SK-N-SH (cell line): ENCODE results near the gene FOXP2. TPM values are rescaled to one million over a fixed set of nuclear protein-coding genes. Genes with fewer than 3 reads are reported as not detected.

ENCODE experiments used
- CTCF ChIA-PET: fragments of 300-600, 350-600 bp; formaldehyde crosslinking; extraction: SDS; loops from one replicate; lab custom pipeline; 2021; lab: Yijun Ruan, JAX
- POLR2A ChIA-PET: fragments of 350-600 bp; sonication (Branson Sonifier 250); formaldehyde crosslinking; extraction: SDS; loops from one replicate; lab custom pipeline; 2020; ENCODE audit warnings: antibody characterized with exemption, inconsistent platforms; lab: Yijun Ruan, JAX
- DNase-seq: peaks from one replicate; pipeline ENCODE4 v3.0.0; 2012
- H2AFZ ChIP-seq: fragments of 200-600 bp; sonication (generic); 2 replicates; pipeline ENCODE4 v1.8.1; 2016; ENCODE audit warnings: antibody characterized with exemption, mild to moderate bottlenecking, low read depth
- H3F3A ChIP-seq: fragments of 200-600 bp; sonication (generic); replicated peaks from 2 replicates; pipeline ENCODE3; 2016; ENCODE audit warnings: antibody characterized with exemption, mild to moderate bottlenecking; ENCODE audit not compliant: insufficient read depth
- H3K27ac ChIP-seq, 2 experiments: fragments of 200-500 bp in 1 of 2; fragments of 200-600 bp in 1 of 2; sonication (Bioruptor generic) in 1 of 2; sonication (generic), shearing (Covaris generic) in 1 of 2; 2 replicates each; pipeline versions ENCODE4 v1.5.1 to v1.6.1; 2014 to 2016; ENCODE audit warnings: low read depth in 2 of 2, inconsistent platforms in 1 of 2, low read length in 1 of 2, mild to moderate bottlenecking in 1 of 2, mixed read lengths in 1 of 2
- H3K27me3 ChIP-seq: fragments of 200-600 bp; sonication (generic), shearing (Covaris generic); 2 replicates; pipeline ENCODE4 v1.6.1; 2016; ENCODE audit warnings: mixed run types; ENCODE audit not compliant: insufficient read depth
- H3K36me3 ChIP-seq, 2 experiments: fragments of 200-500 bp in 1 of 2; fragments of 200-600 bp in 1 of 2; sonication (Bioruptor generic) in 1 of 2; sonication (generic) in 1 of 2; replicated peaks in 1 of 2; 2 replicates each; pipeline versions ENCODE3 to v1.5.1; 2014 to 2016; ENCODE audit warnings: low read length in 1 of 2, mild to moderate bottlenecking in 1 of 2; ENCODE audit not compliant: insufficient read depth in 2 of 2, control insufficient read depth in 1 of 2
- H3K4me1 ChIP-seq, 2 experiments: fragments of 200-500 bp in 1 of 2; fragments of 200-600 bp in 1 of 2; sonication (Bioruptor generic) in 1 of 2; sonication (generic), shearing (Covaris generic) in 1 of 2; 2 replicates each; pipeline versions ENCODE4 v1.5.1 to v1.6.1; 2014 to 2016; ENCODE audit warnings: low read depth in 1 of 2, low read length in 1 of 2, mixed run types in 1 of 2; ENCODE audit not compliant: insufficient read depth in 2 of 2, control insufficient read depth in 1 of 2
- H3K4me2 ChIP-seq: fragments of 200-600 bp; sonication (generic), shearing (Covaris generic); 2 replicates; pipeline ENCODE4 v1.6.1; 2017; ENCODE audit warnings: mixed run types
- H3K4me3 ChIP-seq, 2 experiments: fragments of 200-500 bp in 1 of 2; fragments of 200-600 bp in 1 of 2; sonication (Bioruptor generic) in 1 of 2; sonication (generic), shearing (Covaris generic) in 1 of 2; 2 replicates each; pipeline versions ENCODE4 v1.5.1 to v1.8.1; 2014 to 2016; ENCODE audit warnings: low read depth in 2 of 2, inconsistent platforms in 1 of 2, low read length in 1 of 2, mild to moderate bottlenecking in 1 of 2, mixed read lengths in 1 of 2, moderate library complexity in 1 of 2
- H3K79me2 ChIP-seq: fragments of 200-600 bp; sonication (generic); 2 replicates; pipeline ENCODE4 v1.8.1; 2017; ENCODE audit warnings: mild to moderate bottlenecking; ENCODE audit not compliant: insufficient read depth
- H3K9ac ChIP-seq: fragments of 200-600 bp; sonication (generic); 2 replicates; pipeline ENCODE4 v1.6.1; 2017; ENCODE audit warnings: mixed run types
- H3K9me2 ChIP-seq: fragments of 200-600 bp; sonication (generic); 2 replicates; pipeline ENCODE4 v1.6.1; 2017; ENCODE audit warnings: mixed run types
- H3K9me3 ChIP-seq: fragments of 200-600 bp; sonication (generic); 2 replicates; pipeline ENCODE4 v1.6.1; 2017; ENCODE audit warnings: mixed run types, mild to moderate bottlenecking, moderate library complexity
- H4K20me1 ChIP-seq: fragments of 200-600 bp; sonication (generic); 2 replicates; pipeline ENCODE4 v1.6.1; 2017; ENCODE audit warnings: mild to moderate bottlenecking, mixed run types; ENCODE audit not compliant: insufficient read depth
- CHD2 ChIP-seq: fragments of 150-350 bp; IDR thresholded peaks from 2 replicates; pipeline ENCODE4 v1.6.1; 2018; ENCODE audit warnings: low read length; ENCODE audit not compliant: partially characterized antibody
- EP300 ChIP-seq, 2 experiments: IDR thresholded peaks; 2 replicates each; pipeline versions ENCODE4 v1.4.0 to v1.6.1; 2012; ENCODE audit warnings: borderline replicate concordance in 1 of 2, low read depth in 1 of 2, low read length in 1 of 2
- FOSL2 ChIP-seq: IDR thresholded peaks from 2 replicates; pipeline ENCODE4 v1.4.0; 2012; ENCODE audit warnings: low read depth, mild to moderate bottlenecking, moderate library complexity, borderline replicate concordance
- FOXJ3 ChIP-seq: sonication (generic); formaldehyde crosslinking; IDR thresholded peaks from 2 replicates; pipeline ENCODE4 v1.5.1; 2020; ENCODE audit warnings: mild to moderate bottlenecking, missing genetic modification reagents
- FOXM1 ChIP-seq: IDR thresholded peaks from 2 replicates; pipeline ENCODE4 v1.4.0; 2012; ENCODE audit warnings: low read depth, mild to moderate bottlenecking
- GATA2 ChIP-seq: sonication (generic); formaldehyde crosslinking; IDR thresholded peaks from 2 replicates; pipeline ENCODE4 v1.5.0; 2020; ENCODE audit warnings: mild to moderate bottlenecking, missing genetic modification reagents
- IRF3 ChIP-seq: fragments of 150-350 bp; IDR thresholded peaks from 2 replicates; pipeline ENCODE4 v1.6.1; 2016; ENCODE audit warnings: mild to moderate bottlenecking, low read depth, low read length
- MAX ChIP-seq: IDR thresholded peaks from 2 replicates; pipeline ENCODE4 v1.4.0; 2012; ENCODE audit warnings: low read depth
- MEF2A ChIP-seq: IDR thresholded peaks from 2 replicates; pipeline ENCODE4 v1.4.0; 2012; ENCODE audit warnings: low read depth, borderline replicate concordance
- MXI1 ChIP-seq: IDR thresholded peaks from 2 replicates; pipeline ENCODE4 v1.6.1; 2012; ENCODE audit warnings: mild to moderate bottlenecking, low read depth, low read length, improper control_type of control experiment
- NFIC ChIP-seq: IDR thresholded peaks from 2 replicates; pipeline ENCODE4 v1.4.0; 2012; ENCODE audit warnings: borderline replicate concordance
- RCOR1 ChIP-seq: fragments of 150-350 bp; IDR thresholded peaks from 2 replicates; pipeline ENCODE4 v1.6.1; 2017; ENCODE audit warnings: antibody characterized with exemption, low read length
- REST ChIP-seq: IDR thresholded peaks from 2 replicates; pipeline ENCODE4 v1.6.1; 2012; ENCODE audit warnings: mild to moderate bottlenecking, low read depth, low read length, moderate library complexity
- RFX5 ChIP-seq: IDR thresholded peaks from 2 replicates; pipeline ENCODE4 v1.6.1; 2012; ENCODE audit warnings: mild to moderate bottlenecking, improper control_type of control experiment, low read length
- SMC3 ChIP-seq: IDR thresholded peaks from 2 replicates; pipeline ENCODE4 v1.6.1; 2012; ENCODE audit warnings: low read depth, low read length, improper control_type of control experiment
- TEAD4 ChIP-seq: IDR thresholded peaks from 2 replicates; pipeline ENCODE4 v1.4.0; 2012; ENCODE audit warnings: mild to moderate bottlenecking, borderline replicate concordance; ENCODE audit not compliant: insufficient read depth
- USF2 ChIP-seq: fragments of 150-350 bp; IDR thresholded peaks from 2 replicates; pipeline ENCODE4 v1.6.1; 2017; ENCODE audit warnings: antibody characterized with exemption, low read length, low read depth, borderline replicate concordance
- YY1 ChIP-seq: IDR thresholded peaks from 2 replicates; pipeline ENCODE4 v1.4.0; 2012; ENCODE audit warnings: low read depth, mild to moderate bottlenecking
- ZBTB33 ChIP-seq: IDR thresholded peaks from 2 replicates; pipeline ENCODE4 v1.4.0; 2012; ENCODE audit warnings: low read depth, borderline replicate concordance
- WGBS: methylation state at CpG from one replicate; pipeline ENCODE4 v1.1.6; 2017; ENCODE audit warnings: low lambda C conversion rate; 5-methylcytosine and 5-hydroxymethylcytosine counted together
- polyA plus RNA-seq, 3 experiments: library from polyadenylated mRNA; depleted of rRNA; stranded (reverse); fragments of >200 nt; gene quantifications; 2 replicates each; pipeline ENCODE4 v1.2.3, GENCODE V29; 2012

The FOXP2 gene
- polyA plus RNA-seq, 1 of the 3 experiments (the other 2 are of a cell fraction) = not detected

- H4K20me1 ChIP-seq = no peaks in the 10 kb centered on the region
- no peaks in the 10 kb centered on the region for H3K9me3 ChIP-seq
- H3K4me1 ChIP-seq = no peaks in the 10 kb centered on the region
- ChIA-PET POLR2A (no interaction called here), CTCF (no interaction called here)
- no peak overlapping the region for H3K9ac ChIP-seq
- no peaks in the 10 kb centered on the region for H3K36me3 ChIP-seq
- H3K79me2 ChIP-seq = no peaks in the 10 kb centered on the region
- TF ChIP-seq MEF2A (no peak), GATA2 (CRISPR knock-in tag) (no peak), FOXM1 (no peak), IRF3 (no peak), MAX (no peak), FOSL2 (no peak), EP300 (IDR thresholded peaks at IDR 0.05; ENCODE audit: borderline replicate concordance in 1 of 2, low read depth in 1 of 2, low read length in 1 of 2) (no peak), SMC3 (no peak), CHD2 (no peak), RCOR1 (no peak), FOXJ3 (CRISPR knock-in tag) (no peak), YY1 (no peak), REST (no peak), USF2 (no peak), NFIC (no peak), TEAD4 (no peak), MXI1 (no peak), ZBTB33 (no peak), RFX5 (no peak)
- no peak overlapping the region for H3K4me2 ChIP-seq
- WGBS = 2% methylated on average over 1 of the region's 1 CpG
- H2AFZ ChIP-seq = no peak overlapping the region
- no peak overlapping the region for H3K4me3 ChIP-seq
- H3F3A ChIP-seq = no peaks in the 10 kb centered on the region
- DNase-seq = no peak
- peaks cover 7% of the 10 kb centered on the region; the same call in 1 of the 2 replicates for H3K27me3 ChIP-seq
- no peak overlapping the region for H3K27ac ChIP-seq
- no peaks in the 10 kb centered on the region for H3K9me2 ChIP-seq
These were observed 4.9 kb upstream of the FOXP2 start for GRCh38 chr7:114409750-114410149.
